Testis (tissue), 5 donors: Measurements from ENCODE around the gene DPP6. TPM values are rescaled to one million over a fixed set of nuclear protein-coding genes. Genes with fewer than 3 reads are reported as not detected.
"Not testable (repeated sequence)": the region's sequence is repeated elsewhere in the genome, so short reads cannot be mapped to it uniquely, and the experiment has no call there.

Experiments
- DNase-seq: peaks from one replicate; pipeline ENCODE4 v3.0.0-alpha.2; 2019
- H3K27ac ChIP-seq, 2 donors: fragments of 200-600 bp; sonication (generic); one replicate each; pipeline ENCODE4 v1.5.1; 2019
- H3K27me3 ChIP-seq: fragments of 200-600 bp; sonication (generic); one replicate; pipeline ENCODE4 v1.5.1; 2019
- H3K36me3 ChIP-seq: fragments of 200-600 bp; sonication (generic); one replicate; pipeline ENCODE4 v1.5.1; 2017; ENCODE audit warnings: low read depth; ENCODE audit errors: missing control alignments
- H3K4me1 ChIP-seq: fragments of 200-600 bp; sonication (generic); one replicate; pipeline ENCODE4 v1.5.1; 2019
- H3K4me3 ChIP-seq, 2 donors: fragments of 200-600 bp; sonication (generic); one replicate each; pipeline ENCODE4 v1.5.1; 2017 to 2019
- H3K9me3 ChIP-seq: fragments of 200-600 bp; sonication (generic); one replicate; pipeline ENCODE4 v1.5.1; 2017
- WGBS, 2 donors: methylation state at CpG; one replicate each; pipeline ENCODE4 v1.1.5; 2018; 5-methylcytosine and 5-hydroxymethylcytosine counted together
- intact Hi-C: fragments of 100-400 bp; cut with DNase I; formaldehyde crosslinking; loops from one replicate; pipeline ENCODE4 v1.15.1; 2023; ENCODE audit warnings: low total_unique reads
- long read RNA-seq, 2 donors: transcript quantifications; one replicate each; lab custom pipeline, GENCODE V29; 2026
- polyA plus RNA-seq: library from polyadenylated mRNA; stranded (reverse); fragments of 350-450 nt; fragmentation: Illumina TruSeq; extraction: RNeasy Lipid Tissue Mini Kit (QIAGEN cat#74804); gene quantifications from one replicate; pipeline ENCODE4 v1.2.3, GENCODE V29; 2014; ENCODE audit warnings: low read depth, low replicate concordance; ENCODE audit not compliant: insufficient read depth
- total RNA-seq, 2 donors: library from RNA; depleted of rRNA; stranded (reverse); fragments of >200 nt; gene quantifications; one replicate each; pipeline ENCODE4 v1.2.3, GENCODE V29; 2016

The DPP6 gene
- total RNA-seq (10 to 100 TPM; 52.8 to 78.3 TPM), polyA plus RNA-seq (26.0 TPM)
- long read RNA-seq, donor 1, result 0 reads
- long read RNA-seq, donor 2, result 0 reads

GRCh38 chr7:154051643-154052529 is at the start of gene DPP6:
Gene DPP6 (plus strand): TSS chr7:154052398.
- H3K4me3 ChIP-seq, result peak within 1 kb of the TSS in 1 of 2 donors; percentile 17
- intact Hi-C loops, H3K36me3 ChIP-seq, H3K27ac ChIP-seq, H3K9me3 ChIP-seq, H3K27me3 ChIP-seq, DNase-seq, H3K4me1 ChIP-seq: not testable (repeated sequence)
- 0 to 1% methylated on average over 10 to 57 of the region's 81 CpGs for WGBS, 2 donors

GRCh38 chr7:154009423-154009911 is 42.7 kb upstream of the DPP6 start:
- H3K27me3 ChIP-seq, H3K4me3 ChIP-seq, H3K36me3 ChIP-seq, DNase-seq, H3K9me3 ChIP-seq, H3K4me1 ChIP-seq, H3K27ac ChIP-seq, intact Hi-C loops: not testable (repeated sequence)
- 94% methylated on average over 2 of the region's 3 CpGs for WGBS, 2 donors

- H3K27ac ChIP-seq, H3K4me3 ChIP-seq, DNase-seq, intact Hi-C loops, H3K4me1 ChIP-seq, H3K9me3 ChIP-seq, H3K36me3 ChIP-seq, H3K27me3 ChIP-seq: not testable (repeated sequence)
- 73% methylated on average over 4 of the region's 4 CpGs for WGBS, 2 donors
These were observed 41.3 kb upstream of the DPP6 start for GRCh38 chr7:154010726-154011568.

- H3K36me3 ChIP-seq, H3K27me3 ChIP-seq, H3K27ac ChIP-seq, H3K4me1 ChIP-seq, H3K9me3 ChIP-seq, H3K4me3 ChIP-seq, intact Hi-C loops, DNase-seq: not testable (repeated sequence)
- 76 to 90% methylated on average over 3 of the region's 3 CpGs for WGBS, 2 donors
These were observed 39.4 kb upstream of the DPP6 start for GRCh38 chr7:154012800-154013199.

DNA sequence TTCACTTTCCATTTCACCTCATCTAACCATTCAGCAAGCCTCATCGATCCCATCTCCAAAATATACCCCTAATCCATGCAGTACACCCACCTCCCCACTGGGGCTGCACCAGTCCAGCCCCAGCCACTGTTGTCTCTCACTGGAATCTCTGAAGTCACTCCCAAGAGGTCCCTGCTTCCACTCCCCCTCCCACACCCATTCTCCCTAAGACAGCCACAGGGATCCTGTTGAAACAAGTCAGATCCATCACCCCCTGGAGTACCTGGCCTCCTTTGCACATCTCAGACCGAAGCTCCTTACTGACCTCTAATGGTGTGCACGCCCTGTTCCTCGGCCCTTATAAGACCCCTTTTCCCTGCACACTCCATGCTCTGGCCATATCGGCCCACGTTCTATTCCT is 36.6 kb upstream of the DPP6 start:
- H3K4me3 ChIP-seq, H3K27me3 ChIP-seq, intact Hi-C loops, H3K27ac ChIP-seq, H3K4me1 ChIP-seq, H3K9me3 ChIP-seq, DNase-seq, H3K36me3 ChIP-seq: not testable (repeated sequence)
- WGBS, 2 donors, result 78 to 89% methylated on average over 6 of the region's 6 CpGs

- H3K27me3 ChIP-seq, intact Hi-C loops, H3K4me1 ChIP-seq, H3K4me3 ChIP-seq, H3K27ac ChIP-seq, DNase-seq, H3K9me3 ChIP-seq, H3K36me3 ChIP-seq: not testable (repeated sequence)
- 86 to 87% methylated on average over 2 of the region's 2 CpGs for WGBS, 2 donors
These were observed 33.8 kb upstream of the DPP6 start for GRCh38 chr7:154018354-154018753.

DNA sequence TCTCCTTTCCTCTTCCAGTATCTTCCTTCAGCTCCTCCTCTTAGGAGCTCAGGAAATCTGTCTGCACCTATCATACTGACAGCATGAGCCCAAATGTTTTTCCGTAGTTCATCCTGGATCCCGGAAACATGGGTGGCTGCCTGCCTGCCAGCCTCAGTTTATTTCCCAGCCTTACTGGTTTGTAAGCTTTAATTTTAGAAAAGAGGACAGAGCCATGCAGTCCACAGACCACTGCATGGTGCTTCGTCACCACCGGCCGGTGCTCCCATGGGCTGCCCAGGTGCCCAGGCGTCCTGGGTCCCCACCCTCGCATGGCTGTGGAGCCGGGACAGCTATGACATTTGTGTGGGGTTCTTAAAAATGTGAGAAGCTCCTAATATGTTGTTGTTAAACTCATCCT is 24.4 kb upstream of the DPP6 start:
- H3K4me3 ChIP-seq, H3K27me3 ChIP-seq, DNase-seq, H3K36me3 ChIP-seq, H3K9me3 ChIP-seq, H3K27ac ChIP-seq, H3K4me1 ChIP-seq, intact Hi-C loops: not testable (repeated sequence)
- WGBS, 2 donors, result 87 to 90% methylated on average over 8 of the region's 8 CpGs

DNA sequence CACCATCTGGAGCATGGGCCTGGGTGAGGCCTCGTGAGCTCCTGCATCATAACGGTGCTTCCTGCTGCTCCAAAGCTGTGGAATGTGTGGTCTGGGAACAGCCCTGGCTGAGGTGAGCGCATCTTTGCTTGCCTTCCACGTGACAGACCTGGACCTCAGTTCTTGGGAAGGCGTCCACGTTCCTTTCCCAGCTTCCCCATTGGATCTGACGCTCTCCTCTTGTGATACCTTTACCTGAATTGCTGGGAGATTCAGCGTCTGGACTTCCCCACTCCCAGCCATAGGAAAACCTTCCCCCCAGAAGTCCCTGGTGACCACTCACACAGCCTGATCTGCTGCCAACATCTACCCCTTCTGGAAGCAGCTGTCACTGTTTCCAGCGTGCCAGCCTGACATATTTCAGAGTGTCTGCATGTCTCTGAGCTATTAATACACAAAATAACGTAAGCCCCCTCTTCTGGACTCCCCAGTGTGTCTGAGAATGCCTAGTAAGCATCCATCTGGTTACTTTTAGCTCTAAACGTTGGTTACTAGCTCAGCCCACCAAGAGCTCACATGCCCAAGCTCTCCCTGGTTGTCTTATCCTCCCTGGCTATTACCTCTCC is 21.6 kb upstream of the DPP6 start:
- H3K27me3 ChIP-seq, H3K36me3 ChIP-seq, H3K4me3 ChIP-seq, H3K27ac ChIP-seq, intact Hi-C loops, DNase-seq, H3K9me3 ChIP-seq, H3K4me1 ChIP-seq: not testable (repeated sequence)
- 71 to 84% methylated on average over 11 of the region's 11 CpGs for WGBS, 2 donors

GRCh38 chr7:154039466-154040165 is 12.6 kb upstream of the DPP6 start:
- H3K27me3 ChIP-seq, H3K36me3 ChIP-seq, intact Hi-C loops, H3K9me3 ChIP-seq, H3K27ac ChIP-seq, H3K4me1 ChIP-seq, H3K4me3 ChIP-seq: not testable (repeated sequence)
- peak; percentile 74 for DNase-seq
- 0 to 1% methylated on average over 1 to 8 of the region's 13 CpGs for WGBS, 2 donors

DNA sequence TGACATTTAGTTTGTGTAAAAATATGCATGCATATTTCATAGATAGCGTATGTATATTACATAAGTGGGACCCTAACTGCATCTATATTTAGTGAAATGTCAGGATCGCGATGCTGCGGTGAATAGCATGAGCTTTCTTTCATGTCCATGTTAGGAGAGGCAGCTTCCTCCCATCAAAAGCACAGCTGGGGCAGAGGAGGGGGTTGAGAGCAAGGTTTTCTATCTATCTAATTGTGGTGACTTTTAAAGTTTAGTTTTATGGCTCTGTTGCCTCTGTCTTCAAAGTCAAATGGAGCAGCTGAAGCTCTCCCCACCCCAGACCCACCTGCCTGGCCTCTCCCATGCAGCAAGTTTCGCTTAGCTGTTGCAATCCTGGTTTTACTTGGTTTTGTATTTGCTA is 1.8 kb upstream of the DPP6 start:
- H3K9me3 ChIP-seq, H3K27ac ChIP-seq, H3K27me3 ChIP-seq, intact Hi-C loops, H3K36me3 ChIP-seq, H3K4me1 ChIP-seq, H3K4me3 ChIP-seq, DNase-seq: not testable (repeated sequence)
- WGBS, 2 donors, result 62 to 73% methylated on average over 4 to 5 of the region's 5 CpGs
